Thyroid gland (tissue), 4 donors: Measurements from ENCODE around the gene ATP9B.

Experiments
- POLR2A ChIP-seq, 2 donors: fragments of 450-650 bp; IDR thresholded peaks; one replicate each; pipeline ENCODE4 v1.6.1; 2017; ENCODE audit warnings: antibody characterized with exemption in 2 of 2, mild to moderate bottlenecking in 2 of 2, moderate library complexity in 1 of 2
- TF ChIP-seq, protein P1 (sequence below), 6 experiments: fragments of 200-600 bp in 3 of 6; fragments of 450-650 bp in 3 of 6; sonication (generic) in 3 of 6; IDR thresholded peaks; one replicate each; pipeline ENCODE4 v1.5.1; 2016 to 2019; ENCODE audit warnings: antibody characterized with exemption in 6 of 6, mild to moderate bottlenecking in 2 of 6, inconsistent platforms in 1 of 6, moderate library complexity in 1 of 6

DNA sequence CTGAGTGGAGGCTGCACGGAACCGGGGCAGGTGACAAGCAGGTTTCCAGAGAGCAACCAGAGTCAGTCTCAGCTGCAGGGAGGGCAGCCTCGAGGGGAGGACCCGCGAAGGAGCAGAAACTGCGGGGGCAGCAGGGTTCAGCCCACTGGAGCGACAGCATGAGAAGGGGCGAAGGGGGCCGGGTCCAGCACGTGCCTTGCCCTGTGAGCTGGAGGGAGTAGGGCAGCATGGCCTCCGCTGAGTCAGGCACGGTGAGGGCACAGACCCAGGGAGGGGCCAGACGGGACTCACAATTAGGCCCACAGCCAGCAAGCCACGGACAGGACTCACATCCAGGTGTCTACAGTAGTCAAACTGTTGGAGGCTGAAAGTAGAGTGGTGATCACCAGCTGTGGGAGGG is 22.7 kb upstream of the ATP9B start:
- TF ChIP-seq, protein P1, sequence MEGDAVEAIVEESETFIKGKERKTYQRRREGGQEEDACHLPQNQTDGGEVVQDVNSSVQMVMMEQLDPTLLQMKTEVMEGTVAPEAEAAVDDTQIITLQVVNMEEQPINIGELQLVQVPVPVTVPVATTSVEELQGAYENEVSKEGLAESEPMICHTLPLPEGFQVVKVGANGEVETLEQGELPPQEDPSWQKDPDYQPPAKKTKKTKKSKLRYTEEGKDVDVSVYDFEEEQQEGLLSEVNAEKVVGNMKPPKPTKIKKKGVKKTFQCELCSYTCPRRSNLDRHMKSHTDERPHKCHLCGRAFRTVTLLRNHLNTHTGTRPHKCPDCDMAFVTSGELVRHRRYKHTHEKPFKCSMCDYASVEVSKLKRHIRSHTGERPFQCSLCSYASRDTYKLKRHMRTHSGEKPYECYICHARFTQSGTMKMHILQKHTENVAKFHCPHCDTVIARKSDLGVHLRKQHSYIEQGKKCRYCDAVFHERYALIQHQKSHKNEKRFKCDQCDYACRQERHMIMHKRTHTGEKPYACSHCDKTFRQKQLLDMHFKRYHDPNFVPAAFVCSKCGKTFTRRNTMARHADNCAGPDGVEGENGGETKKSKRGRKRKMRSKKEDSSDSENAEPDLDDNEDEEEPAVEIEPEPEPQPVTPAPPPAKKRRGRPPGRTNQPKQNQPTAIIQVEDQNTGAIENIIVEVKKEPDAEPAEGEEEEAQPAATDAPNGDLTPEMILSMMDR (IDR thresholded peaks at IDR 0.05): no peak
- no peak for TF ChIP-seq POLR2A (IDR thresholded peaks at IDR 0.05)
